ENCODE data around the gene ELOB.

ELOB gene

DNA sequence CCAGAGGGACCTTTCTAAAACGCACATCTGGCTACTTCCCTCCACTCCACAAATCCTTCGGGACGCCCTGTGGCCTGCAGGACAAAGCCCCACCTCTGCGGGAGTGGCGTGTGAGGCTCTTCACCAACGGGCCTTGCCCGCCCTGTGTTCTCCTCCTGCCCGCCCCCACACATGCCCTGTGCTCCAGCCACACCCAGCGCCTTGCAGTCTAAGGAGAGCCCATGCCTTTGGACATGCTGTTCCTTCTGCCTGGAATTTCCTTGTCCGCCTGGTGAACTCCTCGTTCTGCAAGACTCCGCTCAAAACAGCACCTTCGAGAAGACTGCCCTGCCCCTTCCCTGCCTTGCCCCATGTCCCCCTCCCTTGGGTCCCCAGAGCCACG is 7.4 kb downstream of the ELOB start:
- Histone ChIP-seq H3K4me1 (ENCODE audit: control insufficient read depth, low read depth, low read length) (no peaks in the 10 kb centered on the region), H3K9me3 (ENCODE audit: control insufficient read depth, low read depth, low read length) (no peaks in the 10 kb centered on the region), H3K9ac (ENCODE audit: low read length) (no peak overlapping the region), H3K4me3 (ENCODE audit: low read length) (no peak overlapping the region), H3K27me3 (ENCODE audit: control insufficient read depth, insufficient read depth, low read length) (no peaks in the 10 kb centered on the region), H3K36me3 (ENCODE audit: control insufficient read depth, low read depth, low read length) (peaks cover 82% of the 10 kb centered on the region), H3K27ac (ENCODE audit: low read length) (no peak overlapping the region)

DNA sequence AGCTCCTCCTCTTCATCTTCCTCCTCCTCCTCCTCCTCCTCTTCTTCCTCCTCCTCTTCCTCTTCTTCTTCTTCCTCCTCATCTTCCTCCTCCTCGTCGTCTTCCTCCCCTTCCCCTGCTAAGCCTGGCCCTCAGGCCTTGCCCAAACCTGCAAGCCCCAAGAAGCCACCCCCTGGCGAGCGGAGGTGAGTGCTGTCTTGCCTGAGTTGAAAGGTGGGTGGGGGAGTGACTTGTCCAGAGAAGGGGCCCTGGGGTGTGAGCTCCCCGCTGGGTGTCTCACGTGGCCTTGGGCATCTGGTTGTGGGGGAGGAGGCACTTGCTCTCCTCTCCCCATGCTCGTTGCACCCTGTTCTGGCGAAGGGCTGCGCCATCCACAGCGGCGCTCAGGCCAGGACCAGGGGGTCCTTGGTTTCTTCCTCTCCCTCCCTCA is 8.0 kb downstream of the ELOB start:
- Histone ChIP-seq H3K27ac (ENCODE audit: low read length) (no peak overlapping the region), H3K9ac (ENCODE audit: low read length) (no peak overlapping the region)

GRCh38 chr16:2768403-2769089 is 8.5 kb downstream of the ELOB start:
- no peaks in the 10 kb centered on the region for H3K9me3 ChIP-seq (ENCODE audit: control insufficient read depth, low read depth, low read length)

More for the DNA sequence above, 8.0 kb downstream of the ELOB start:
- Histone ChIP-seq H3K4me1 (ENCODE audit: control insufficient read depth, low read depth, low read length) (no peaks in the 10 kb centered on the region), H3K36me3 (ENCODE audit: control insufficient read depth, low read depth, low read length) (peaks cover 82% of the 10 kb centered on the region), H3K4me3 (ENCODE audit: low read length) (no peak overlapping the region), H3K27me3 (ENCODE audit: control insufficient read depth, insufficient read depth, low read length) (no peaks in the 10 kb centered on the region), H3K9me3 (ENCODE audit: control insufficient read depth, low read depth, low read length) (no peaks in the 10 kb centered on the region)

GRCh38 chr16:2767891-2768290 is 9.2 kb downstream of the ELOB start:
- H3K9ac ChIP-seq (ENCODE audit: low read length): no peak overlapping the region
- H3K9me3 ChIP-seq (ENCODE audit: control insufficient read depth, low read depth, low read length): no peaks in the 10 kb centered on the region
- H3K4me3 ChIP-seq (ENCODE audit: low read length): no peak overlapping the region
- H3K36me3 ChIP-seq (ENCODE audit: control insufficient read depth, low read depth, low read length): peaks cover 92% of the 10 kb centered on the region
- H3K4me1 ChIP-seq (ENCODE audit: control insufficient read depth, low read depth, low read length): no peaks in the 10 kb centered on the region
- H3K27me3 ChIP-seq (ENCODE audit: control insufficient read depth, insufficient read depth, low read length): no peaks in the 10 kb centered on the region
- H3K27ac ChIP-seq (ENCODE audit: low read length): no peak overlapping the region

More at GRCh38 chr16:2768403-2769089, 8.5 kb downstream of the ELOB start:
- Histone ChIP-seq H3K36me3 (ENCODE audit: control insufficient read depth, low read depth, low read length) (peaks cover 86% of the 10 kb centered on the region), H3K27ac (ENCODE audit: low read length) (no peak overlapping the region), H3K9ac (ENCODE audit: low read length) (no peak overlapping the region), H3K27me3 (ENCODE audit: control insufficient read depth, insufficient read depth, low read length) (no peaks in the 10 kb centered on the region), H3K4me3 (ENCODE audit: low read length) (no peak overlapping the region), H3K4me1 (ENCODE audit: control insufficient read depth, low read depth, low read length) (no peaks in the 10 kb centered on the region)

DNA sequence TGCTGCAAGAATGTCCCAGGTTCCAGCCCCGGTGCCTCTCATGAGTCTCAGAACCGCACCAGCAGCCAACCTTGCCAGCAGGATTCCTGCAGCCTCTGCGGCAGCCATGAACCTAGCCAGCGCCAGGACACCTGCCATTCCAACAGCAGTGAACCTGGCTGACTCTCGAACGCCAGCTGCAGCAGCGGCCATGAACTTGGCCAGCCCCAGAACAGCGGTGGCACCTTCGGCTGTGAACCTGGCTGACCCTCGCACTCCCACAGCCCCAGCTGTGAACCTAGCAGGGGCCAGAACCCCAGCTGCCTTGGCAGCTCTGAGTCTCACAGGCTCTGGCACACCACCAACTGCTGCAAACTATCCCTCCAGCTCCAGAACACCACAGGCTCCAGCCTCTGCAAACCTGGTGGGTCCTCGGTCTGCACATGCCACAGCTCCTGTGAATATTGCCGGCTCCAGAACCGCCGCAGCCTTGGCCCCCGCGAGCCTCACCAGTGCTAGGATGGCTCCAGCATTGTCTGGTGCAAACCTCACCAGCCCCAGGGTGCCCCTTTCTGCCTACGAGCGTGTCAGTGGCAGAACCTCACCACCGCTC is 9.8 kb downstream of the ELOB start:
- H3K36me3 ChIP-seq (ENCODE audit: control insufficient read depth, low read depth, low read length): peaks cover 99% of the 10 kb centered on the region
- no peaks in the 10 kb centered on the region for H3K9me3 ChIP-seq (ENCODE audit: control insufficient read depth, low read depth, low read length)
- no peaks in the 10 kb centered on the region for H3K27me3 ChIP-seq (ENCODE audit: control insufficient read depth, insufficient read depth, low read length)
- no peak overlapping the region for H3K9ac ChIP-seq (ENCODE audit: low read length)
- H3K4me3 ChIP-seq (ENCODE audit: low read length): no peak overlapping the region
- H3K27ac ChIP-seq (ENCODE audit: low read length): no peak overlapping the region
- no peaks in the 10 kb centered on the region for H3K4me1 ChIP-seq (ENCODE audit: control insufficient read depth, low read depth, low read length)

DNA sequence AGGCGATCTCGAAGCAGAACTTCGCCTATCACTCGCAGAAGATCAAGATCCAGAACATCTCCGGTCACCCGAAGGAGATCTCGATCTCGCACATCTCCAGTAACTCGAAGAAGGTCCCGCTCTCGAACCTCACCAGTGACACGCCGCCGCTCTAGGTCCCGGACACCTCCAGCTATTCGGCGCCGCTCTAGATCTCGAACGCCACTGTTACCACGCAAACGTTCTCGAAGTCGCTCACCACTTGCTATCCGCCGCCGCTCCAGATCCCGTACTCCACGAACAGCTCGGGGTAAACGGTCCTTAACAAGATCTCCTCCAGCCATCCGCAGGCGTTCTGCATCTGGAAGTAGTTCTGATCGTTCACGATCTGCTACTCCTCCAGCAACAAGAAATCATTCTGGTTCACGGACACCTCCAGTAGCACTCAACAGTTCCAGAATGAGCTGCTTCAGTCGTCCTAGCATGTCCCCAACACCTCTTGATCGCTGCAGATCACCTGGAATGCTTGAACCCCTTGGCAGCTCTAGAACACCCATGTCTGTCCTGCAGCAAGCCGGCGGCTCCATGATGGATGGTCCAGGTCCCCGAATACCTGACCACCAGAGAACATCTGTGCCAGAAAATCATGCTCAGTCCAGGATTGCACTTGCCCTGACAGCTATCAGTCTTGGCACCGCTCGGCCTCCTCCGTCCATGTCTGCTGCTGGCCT is 10.5 kb downstream of the ELOB start:
- peaks cover 100% of the 10 kb centered on the region for H3K36me3 ChIP-seq (ENCODE audit: control insufficient read depth, low read depth, low read length)

GRCh38 chr16:2765462-2766404 is 11.3 kb downstream of the ELOB start:
- Histone ChIP-seq H3K9me3 (ENCODE audit: control insufficient read depth, low read depth, low read length) (peaks cover 3% of the 10 kb centered on the region), H3K9ac (ENCODE audit: low read length) (no peak overlapping the region), H3K27ac (ENCODE audit: low read length) (no peak overlapping the region), H3K27me3 (ENCODE audit: control insufficient read depth, insufficient read depth, low read length) (no peaks in the 10 kb centered on the region), H3K4me3 (ENCODE audit: low read length) (no peak overlapping the region), H3K4me1 (ENCODE audit: control insufficient read depth, low read depth, low read length) (no peaks in the 10 kb centered on the region), H3K36me3 (ENCODE audit: control insufficient read depth, low read depth, low read length) (peaks cover 100% of the 10 kb centered on the region)

More for the DNA sequence above, 10.5 kb downstream of the ELOB start:
- Histone ChIP-seq H3K27me3 (ENCODE audit: control insufficient read depth, insufficient read depth, low read length) (no peaks in the 10 kb centered on the region), H3K27ac (ENCODE audit: low read length) (no peak overlapping the region), H3K4me3 (ENCODE audit: low read length) (no peak overlapping the region), H3K9ac (ENCODE audit: low read length) (no peak overlapping the region), H3K9me3 (ENCODE audit: control insufficient read depth, low read depth, low read length) (no peaks in the 10 kb centered on the region), H3K4me1 (ENCODE audit: control insufficient read depth, low read depth, low read length) (no peaks in the 10 kb centered on the region)

DNA sequence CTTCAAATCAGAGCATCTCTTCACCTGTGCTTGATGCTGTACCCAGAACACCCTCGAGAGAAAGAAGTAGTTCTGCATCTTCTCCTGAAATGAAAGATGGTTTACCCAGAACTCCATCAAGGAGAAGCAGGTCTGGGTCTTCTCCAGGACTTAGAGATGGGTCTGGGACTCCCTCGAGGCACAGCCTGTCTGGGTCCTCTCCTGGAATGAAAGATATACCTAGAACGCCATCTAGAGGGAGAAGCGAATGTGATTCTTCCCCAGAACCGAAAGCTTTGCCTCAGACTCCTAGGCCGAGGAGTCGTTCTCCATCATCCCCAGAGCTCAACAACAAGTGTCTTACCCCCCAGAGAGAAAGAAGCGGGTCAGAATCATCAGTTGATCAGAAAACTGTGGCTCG is 12.4 kb downstream of the ELOB start:
- Histone ChIP-seq H3K9me3 (ENCODE audit: control insufficient read depth, low read depth, low read length) (peaks cover 4% of the 10 kb centered on the region), H3K4me1 (ENCODE audit: control insufficient read depth, low read depth, low read length) (no peaks in the 10 kb centered on the region), H3K27me3 (ENCODE audit: control insufficient read depth, insufficient read depth, low read length) (no peaks in the 10 kb centered on the region), H3K4me3 (ENCODE audit: low read length) (no peak overlapping the region), H3K27ac (ENCODE audit: low read length) (no peak overlapping the region), H3K9ac (ENCODE audit: low read length) (no peak overlapping the region), H3K36me3 (ENCODE audit: control insufficient read depth, low read depth, low read length) (peaks cover 100% of the 10 kb centered on the region)

DNA sequence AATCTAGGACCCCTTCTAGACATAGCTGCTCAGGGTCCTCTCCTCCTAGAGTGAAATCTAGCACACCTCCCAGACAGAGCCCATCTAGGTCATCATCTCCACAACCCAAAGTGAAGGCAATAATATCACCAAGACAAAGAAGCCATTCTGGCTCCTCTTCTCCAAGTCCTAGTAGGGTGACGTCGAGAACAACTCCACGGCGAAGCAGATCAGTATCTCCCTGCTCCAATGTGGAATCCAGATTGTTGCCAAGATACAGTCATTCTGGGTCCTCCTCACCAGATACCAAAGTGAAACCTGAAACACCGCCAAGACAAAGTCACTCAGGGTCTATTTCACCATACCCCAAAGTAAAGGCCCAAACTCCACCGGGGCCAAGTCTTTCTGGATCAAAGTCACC is 13.9 kb downstream of the ELOB start:
- H3K4me3 ChIP-seq (ENCODE audit: low read length): no peak overlapping the region
- H3K9ac ChIP-seq (ENCODE audit: low read length): no peak overlapping the region
- H3K4me1 ChIP-seq (ENCODE audit: control insufficient read depth, low read depth, low read length): no peaks in the 10 kb centered on the region
- H3K9me3 ChIP-seq (ENCODE audit: control insufficient read depth, low read depth, low read length): peaks cover 4% of the 10 kb centered on the region
- no peak overlapping the region for H3K27ac ChIP-seq (ENCODE audit: low read length)
- no peaks in the 10 kb centered on the region for H3K27me3 ChIP-seq (ENCODE audit: control insufficient read depth, insufficient read depth, low read length)
- H3K36me3 ChIP-seq (ENCODE audit: control insufficient read depth, low read depth, low read length): peaks cover 100% of the 10 kb centered on the region

DNA sequence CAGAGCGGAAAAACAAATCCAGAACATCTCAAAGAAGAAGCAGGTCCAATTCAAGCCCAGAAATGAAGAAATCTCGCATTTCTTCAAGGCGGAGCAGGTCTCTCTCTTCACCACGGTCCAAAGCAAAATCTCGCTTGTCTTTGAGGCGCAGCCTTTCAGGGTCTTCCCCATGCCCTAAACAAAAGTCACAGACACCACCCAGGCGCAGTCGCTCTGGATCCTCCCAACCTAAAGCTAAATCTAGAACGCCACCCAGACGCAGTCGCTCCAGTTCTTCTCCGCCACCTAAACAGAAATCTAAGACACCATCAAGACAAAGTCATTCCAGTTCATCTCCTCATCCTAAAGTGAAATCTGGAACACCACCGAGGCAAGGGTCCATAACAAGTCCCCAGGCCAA is 14.4 kb downstream of the ELOB start:
- Histone ChIP-seq H3K27ac (ENCODE audit: low read length) (no peak overlapping the region), H3K36me3 (ENCODE audit: control insufficient read depth, low read depth, low read length) (peaks cover 100% of the 10 kb centered on the region), H3K9ac (ENCODE audit: low read length) (no peak overlapping the region)

More for the DNA sequence above, 14.4 kb downstream of the ELOB start:
- no peaks in the 10 kb centered on the region for H3K27me3 ChIP-seq (ENCODE audit: control insufficient read depth, insufficient read depth, low read length)
- no peaks in the 10 kb centered on the region for H3K4me1 ChIP-seq (ENCODE audit: control insufficient read depth, low read depth, low read length)
- peaks cover 4% of the 10 kb centered on the region for H3K9me3 ChIP-seq (ENCODE audit: control insufficient read depth, low read depth, low read length)
- H3K4me3 ChIP-seq (ENCODE audit: low read length): no peak overlapping the region

All from iPS-18a (cell line).